ENCODE results near the gene HOXB13.

Gene HOXB13

DNA sequence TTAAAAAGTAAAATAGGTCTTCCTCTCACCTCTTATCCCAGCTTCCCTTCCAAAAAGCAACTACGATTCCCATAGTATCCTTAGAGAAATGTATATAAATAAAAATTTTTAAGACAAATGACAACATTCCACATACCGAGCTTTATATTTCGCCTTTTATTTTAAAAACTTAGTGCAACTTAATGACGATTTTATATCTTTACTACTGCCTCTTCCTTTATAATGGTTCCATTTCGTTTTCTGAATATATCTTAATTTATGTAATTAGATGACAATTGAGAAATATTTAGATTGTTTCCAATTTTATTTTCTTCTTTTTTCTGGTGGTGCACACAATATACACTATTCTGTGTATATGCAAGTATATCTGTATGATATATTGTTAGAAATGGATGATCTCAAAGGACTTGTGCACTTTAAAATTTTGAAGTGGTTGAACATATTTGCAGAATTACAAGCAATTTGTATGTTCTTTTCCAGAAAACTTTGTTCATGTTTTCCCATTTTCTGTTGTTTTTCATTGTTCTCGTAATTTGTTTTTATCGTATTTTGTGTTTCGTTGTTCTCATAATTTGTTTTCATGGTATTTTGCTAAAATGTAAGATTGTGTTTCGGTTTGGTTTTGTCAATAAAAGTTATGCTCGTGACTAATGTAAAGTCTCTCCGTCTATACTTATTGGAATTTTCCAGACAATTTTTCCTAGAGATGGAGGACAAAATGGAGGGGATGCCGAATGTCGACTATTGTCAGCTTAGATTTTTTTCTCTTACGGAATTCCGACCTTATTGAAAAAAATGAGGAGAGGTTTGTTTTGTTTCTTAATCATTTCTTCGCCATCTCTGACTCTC lies 20.4 kb upstream of the HOXB13 start:
- no peak for DNase-seq (ENCODE audit: low read depth in 1 of 2, low spot score in 1 of 2)

DNA sequence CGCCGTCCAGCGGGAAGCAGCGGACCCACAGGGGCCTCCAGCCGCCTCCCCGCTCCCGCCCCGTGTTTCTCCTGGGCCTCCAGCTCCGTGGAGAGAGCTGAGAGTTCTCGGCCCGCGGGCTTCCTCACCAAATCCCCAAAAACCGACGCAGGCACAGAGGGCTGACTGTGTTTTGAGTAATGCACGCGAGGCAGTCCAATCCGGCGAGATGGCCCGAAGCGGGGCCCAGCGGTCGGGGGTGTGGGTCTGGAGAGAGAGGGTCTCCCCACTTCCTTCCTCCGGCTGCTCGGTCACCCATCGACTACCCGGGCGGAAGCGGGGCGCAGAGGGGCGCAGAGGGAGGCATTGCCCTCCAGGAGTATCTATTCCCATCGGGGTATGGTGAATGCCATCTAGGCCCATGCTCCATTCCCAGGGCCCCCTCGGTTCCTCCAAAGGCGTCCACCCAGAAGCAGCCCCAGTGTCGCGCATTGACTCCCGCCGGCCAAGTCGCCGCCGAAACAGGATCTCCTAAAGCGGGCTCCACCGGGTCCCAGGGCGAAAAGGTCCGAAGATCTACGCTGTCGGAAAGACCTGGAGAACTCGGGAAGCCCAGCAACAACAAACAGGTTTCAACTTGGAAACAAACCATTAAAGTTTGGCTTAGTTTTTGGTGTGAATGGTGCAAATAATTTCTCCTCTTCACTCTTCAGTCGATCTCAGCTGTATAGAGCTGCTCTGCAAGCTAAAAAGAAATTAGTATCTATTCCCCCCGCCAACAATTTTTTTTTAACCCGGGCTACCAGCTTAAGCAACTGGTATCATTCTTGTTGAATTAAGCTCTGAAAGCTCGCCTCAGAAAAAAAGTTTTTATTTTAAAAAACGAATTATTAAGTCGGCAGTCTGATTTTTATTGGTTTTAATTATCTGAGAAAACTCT lies 19.2 kb upstream of the HOXB13 start:
- DNase-seq (ENCODE audit: low read depth in 1 of 2, low spot score in 1 of 2): no peak

GRCh38 chr17:48746916-48747444 lies 18.4 kb upstream of the HOXB13 start:
- no peak for DNase-seq (ENCODE audit: low read depth in 1 of 2, low spot score in 1 of 2)

DNA sequence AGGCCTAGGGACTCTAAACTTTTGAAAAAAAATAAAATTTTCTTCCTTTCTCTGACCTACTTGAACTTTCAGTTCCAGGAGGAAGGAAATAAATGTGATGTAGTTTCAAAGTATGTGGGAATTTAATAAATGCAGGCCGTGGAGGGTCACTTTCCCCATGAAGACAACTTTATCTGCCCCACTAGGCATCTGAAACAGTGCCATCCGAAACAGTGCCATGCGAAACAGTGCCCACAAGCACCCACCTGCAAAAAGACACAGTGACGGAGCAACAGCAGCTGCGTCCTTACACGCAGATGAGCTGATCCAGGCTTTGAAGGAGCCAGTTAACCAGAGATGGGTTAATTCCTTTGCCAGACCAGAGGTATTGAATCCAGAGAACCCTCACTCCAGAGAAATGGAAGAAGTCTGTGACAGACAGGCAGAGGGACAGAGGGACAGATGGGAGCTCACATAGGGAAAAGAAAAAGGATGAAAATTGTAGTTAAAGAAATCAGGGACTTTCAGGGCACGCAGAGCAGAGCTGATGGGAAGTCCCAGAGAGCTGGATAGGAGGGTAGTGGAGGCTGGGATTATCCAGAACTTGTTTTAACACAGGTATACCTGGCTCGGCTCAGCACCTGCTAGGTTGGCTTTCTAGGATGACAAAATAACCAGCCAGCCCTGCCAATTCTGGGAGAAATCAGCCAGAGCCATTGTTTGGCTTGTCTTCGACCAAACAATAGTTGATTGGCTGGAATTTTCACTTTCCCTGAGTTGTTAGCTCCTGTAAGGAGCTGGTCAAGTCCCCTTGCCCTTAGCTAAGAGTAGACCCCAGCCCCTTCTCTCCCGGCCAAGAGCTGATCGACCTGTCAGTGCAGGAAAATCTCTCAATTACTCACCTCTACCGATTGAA lies 17.1 kb upstream of the HOXB13 start:
- DNase-seq (ENCODE audit: low read depth in 1 of 2, low spot score in 1 of 2): no peak

- no peak for DNase-seq (ENCODE audit: low read depth in 1 of 2, low spot score in 1 of 2)
Measured at GRCh38 chr17:48740537-48740936, 12.0 kb upstream of the HOXB13 start.

DNA sequence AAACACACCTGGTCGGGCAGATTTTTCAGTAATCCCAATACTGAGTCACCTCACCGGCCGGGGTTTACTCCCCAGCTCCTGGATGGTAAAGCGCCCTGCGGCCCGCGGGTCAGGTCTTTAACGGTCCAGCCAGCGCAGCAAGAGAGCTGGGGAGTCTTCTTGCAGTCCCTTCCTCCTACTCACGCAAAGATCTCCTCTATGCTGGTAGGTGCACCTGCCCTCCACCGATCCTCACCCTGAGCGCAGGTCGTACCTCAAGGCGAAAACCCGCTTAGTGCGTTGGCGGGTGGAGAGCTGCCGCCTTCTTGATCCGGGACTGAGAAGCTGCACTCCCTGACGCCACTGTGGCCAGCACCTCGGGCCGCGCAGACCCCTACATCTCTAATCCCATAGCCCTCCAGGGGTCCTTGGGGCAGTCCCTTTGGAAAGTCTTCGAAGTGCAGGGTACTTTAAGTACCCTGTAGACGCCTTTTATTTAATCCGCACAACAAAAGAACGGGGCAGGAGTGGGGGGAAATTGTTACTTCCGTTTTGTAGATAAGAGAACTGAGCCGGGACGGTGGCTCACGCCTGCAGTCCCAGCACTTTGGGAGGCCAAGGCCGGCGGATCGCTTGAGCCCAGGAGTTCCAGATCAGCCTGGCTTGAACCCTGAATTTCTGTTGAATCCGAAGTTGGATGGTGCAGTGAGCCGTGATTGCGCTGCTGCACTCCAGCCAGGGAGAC lies 10.4 kb upstream of the HOXB13 start:
- DNase-seq (ENCODE audit: low read depth in 1 of 2, low spot score in 1 of 2): no peak

- no peak for DNase-seq (ENCODE audit: low read depth in 1 of 2, low spot score in 1 of 2)
Measured at GRCh38 chr17:48738424-48738802, 9.9 kb upstream of the HOXB13 start.

DNA sequence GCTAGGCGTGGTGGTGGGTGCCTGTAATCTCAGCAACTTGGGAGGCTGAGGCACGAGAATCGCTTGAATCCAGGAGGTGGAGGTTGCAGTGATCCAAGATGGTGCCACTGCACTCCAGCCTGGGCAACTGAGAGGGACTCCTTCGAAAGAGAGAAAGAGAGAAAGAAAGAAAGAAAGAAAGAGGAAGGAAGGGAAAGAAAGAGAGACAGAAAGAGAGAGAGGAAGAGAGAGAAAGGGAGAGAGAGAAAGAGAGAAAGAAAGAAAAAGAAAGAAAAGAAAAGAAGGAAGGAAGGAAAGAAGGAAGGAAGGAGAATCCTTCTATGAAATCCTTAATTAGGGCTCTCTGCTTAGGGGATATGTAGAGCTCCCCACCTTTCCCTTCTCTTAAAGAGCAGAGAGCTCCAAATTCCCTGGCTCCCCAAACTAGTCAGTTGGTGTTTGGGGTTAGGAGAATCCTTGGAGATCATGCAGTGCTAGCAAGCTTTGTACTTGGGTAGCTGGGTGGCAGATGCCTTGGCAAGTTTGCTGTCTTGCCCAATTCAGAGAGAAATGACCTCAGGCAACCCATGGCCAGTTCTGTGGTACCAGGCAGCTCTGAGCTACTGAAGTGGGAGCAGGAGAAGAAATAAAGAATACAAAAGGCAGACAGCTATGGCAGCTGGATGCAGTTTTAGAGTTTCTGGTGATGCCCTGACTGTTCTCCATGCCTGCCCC lies 8.9 kb upstream of the HOXB13 start:
- no peak for DNase-seq (ENCODE audit: low read depth in 1 of 2, low spot score in 1 of 2)

DNA sequence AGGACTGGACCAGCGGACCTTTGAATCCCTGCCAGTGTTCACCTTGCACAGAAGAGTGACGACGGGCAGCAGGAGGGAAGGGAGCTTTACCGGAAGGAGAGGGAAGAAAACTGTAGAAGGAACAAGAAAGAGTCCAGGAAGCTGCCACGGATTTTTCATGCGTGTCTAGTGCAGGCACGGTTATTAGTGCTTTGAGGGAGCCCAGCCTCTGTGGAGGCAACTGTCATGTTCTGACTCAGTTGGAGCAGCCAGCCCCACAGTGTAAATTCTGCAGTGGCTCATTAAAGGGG lies 6.5 kb upstream of the HOXB13 start:
- DNase-seq (ENCODE audit: low read depth in 1 of 2, low spot score in 1 of 2): no peak

DNA sequence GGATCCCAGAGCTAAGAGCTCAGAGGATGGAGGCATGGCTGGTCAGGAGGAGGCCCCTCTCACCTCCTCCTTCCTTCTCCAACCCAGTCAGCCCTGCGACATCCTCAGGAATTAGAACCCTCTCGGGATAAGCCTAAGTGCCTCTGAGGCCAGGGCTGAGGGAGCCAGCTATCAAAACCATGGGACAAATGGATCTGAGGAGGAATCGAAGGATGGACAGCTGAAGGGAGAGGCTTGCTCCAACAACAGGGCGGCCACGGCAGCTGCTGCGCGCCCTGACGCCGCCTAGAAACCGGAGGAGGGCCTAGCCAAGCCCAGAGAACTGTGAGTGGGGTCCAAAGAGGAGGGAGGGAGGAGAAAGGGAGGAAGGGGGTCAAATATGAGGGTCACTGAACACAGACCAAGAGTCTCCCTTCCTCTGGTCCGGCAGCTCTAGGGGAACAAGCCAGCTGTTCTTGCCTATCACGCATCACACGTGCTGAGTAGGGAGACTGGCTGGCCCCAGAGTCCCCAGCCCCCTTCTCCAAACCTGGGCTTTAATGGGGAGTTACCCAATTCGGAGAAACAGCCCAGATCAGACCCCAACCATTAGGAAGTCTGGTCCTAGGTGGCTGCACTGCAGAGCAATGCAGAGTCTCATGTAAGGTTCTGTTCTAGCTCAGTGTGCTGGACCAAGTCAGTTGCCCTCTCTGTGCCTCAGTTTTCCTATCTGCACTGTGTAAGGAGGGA lies 5.9 kb upstream of the HOXB13 start:
- DNase-seq (ENCODE audit: low read depth in 1 of 2, low spot score in 1 of 2): no peak

DNA sequence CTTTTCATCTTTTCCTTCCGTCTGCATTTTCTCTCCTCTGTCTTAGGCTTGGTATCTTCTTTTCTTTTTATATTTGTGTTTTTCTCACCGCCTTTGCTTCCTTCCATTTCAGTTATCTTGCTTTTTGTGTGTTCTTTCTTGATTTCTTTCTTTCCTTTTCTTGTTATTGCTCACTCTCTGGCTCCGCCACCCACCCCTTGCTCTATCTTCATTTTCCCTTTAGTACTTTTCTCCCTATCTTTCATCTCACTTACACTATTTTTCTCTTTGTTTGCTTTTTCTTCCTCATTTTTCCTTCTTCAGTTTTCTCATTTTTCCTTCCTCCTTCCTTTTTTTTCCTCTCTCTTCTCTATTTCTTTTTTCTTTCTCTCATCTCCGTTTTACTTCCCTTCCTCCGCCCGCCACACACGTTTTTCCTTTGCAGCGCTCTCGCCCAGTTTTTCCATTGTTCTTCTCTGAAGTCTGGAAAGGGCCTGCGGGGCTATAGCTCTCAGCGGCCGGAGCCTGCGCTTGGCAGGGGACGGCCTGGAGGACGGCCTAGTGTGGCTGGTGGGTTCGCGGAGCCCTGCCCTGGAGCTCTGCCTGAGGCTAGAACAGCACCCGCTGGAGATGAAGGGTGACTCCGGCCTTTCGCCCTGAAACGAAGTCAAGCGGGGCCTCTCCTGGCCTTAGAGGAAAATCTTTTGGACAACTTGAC lies 5.2 kb upstream of the HOXB13 start:
- no peak for DNase-seq (ENCODE audit: low read depth in 1 of 2, low spot score in 1 of 2)

- DNase-seq (ENCODE audit: low read depth in 1 of 2, low spot score in 1 of 2): no peak
Measured at GRCh38 chr17:48732688-48733629, 4.4 kb upstream of the HOXB13 start.

GRCh38 chr17:48731355-48731754 lies 2.8 kb upstream of the HOXB13 start:
- no peak for DNase-seq (ENCODE audit: low read depth in 1 of 2, low spot score in 1 of 2)

DNA sequence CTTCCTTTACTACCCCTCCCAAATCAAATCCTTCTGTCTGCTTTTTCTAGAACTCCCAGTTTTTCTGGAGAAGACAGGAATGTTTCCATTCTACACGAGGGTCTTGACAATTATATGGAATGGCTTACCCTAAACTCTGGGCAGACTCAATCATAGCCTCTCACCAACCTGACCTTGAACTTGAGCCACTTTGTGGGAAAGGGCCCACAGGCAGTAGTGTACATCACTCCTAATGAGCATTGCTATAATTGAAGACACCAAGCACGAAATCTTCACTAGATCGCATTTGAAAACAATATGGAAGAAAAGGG lies 1.6 kb upstream of the HOXB13 start:
- DNase-seq (ENCODE audit: low read depth in 1 of 2, low spot score in 1 of 2): no peak

GRCh38 chr17:48729335-48730239 lies 1.0 kb upstream of the HOXB13 start:
- no peak for DNase-seq (ENCODE audit: low read depth in 1 of 2, low spot score in 1 of 2)

- DNase-seq (ENCODE audit: low read depth in 1 of 2, low spot score in 1 of 2): no peak
Measured at GRCh38 chr17:48727415-48728175, 955 bp downstream of the HOXB13 start.

All from stimulated activated CD4-positive, alpha-beta T cell treated with anti-CD3 and anti-CD28 coated beads, Interleukin-15, amount 100 ng/mL, for 1 hour (primary cell).